ENCODE results near the gene OASL.
A peak's percentile ranks its signal among the peaks of the same experiment; 100 is the strongest.

The OASL gene

DNA sequence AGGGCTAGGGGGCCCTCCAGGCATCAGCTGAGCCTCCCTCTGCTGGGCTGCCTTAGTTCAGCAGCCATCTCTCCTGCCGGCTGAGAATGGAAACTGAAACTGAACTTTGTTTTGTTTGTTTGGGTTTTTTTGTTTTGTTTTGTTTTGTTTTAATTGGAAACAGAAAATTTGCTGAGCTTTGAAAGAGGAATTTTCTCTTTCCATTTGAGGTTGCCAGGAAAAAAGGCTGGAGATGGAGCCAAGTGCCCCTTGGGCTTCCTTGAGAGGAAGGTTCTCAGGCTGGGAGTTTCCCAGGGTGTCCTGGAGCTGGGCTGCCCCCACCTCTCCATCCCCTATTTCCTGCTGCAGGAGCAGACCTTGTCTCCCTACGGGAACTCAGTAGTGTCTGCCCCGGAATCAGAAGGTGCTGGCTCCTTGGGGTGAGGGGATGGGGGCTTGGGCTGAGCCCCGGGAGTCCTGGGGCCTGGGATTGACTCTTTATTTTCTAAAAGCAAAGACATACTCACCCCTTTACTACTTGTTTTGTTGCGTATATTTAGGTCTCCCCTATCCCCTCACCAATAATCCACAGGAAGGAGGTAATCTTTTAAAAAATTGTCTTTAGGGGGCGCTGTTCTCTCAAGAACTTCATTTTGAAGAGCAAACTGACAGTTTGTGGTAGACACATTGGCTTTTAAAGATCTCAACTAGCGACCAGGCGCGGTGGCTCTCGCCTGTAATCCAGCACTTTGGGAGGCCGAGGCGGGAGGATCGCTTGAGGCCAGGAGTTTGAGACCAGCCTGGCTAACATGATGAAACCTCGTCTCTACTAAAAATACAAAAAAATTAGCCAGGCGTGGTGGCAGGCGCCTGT is 21.3 kb upstream of the OASL start:
- no peak overlapping the region for H3K4me3 ChIP-seq (IDR thresholded peaks at IDR 0.05; ENCODE audit: insufficient read depth, low read depth, low read length)
- peak overlapping the region; percentile 79 for H3K9ac ChIP-seq
- no peaks in the 10 kb centered on the region for H3K36me3 ChIP-seq (ENCODE audit: insufficient read depth)
- H3K27me3 ChIP-seq (ENCODE audit: insufficient read depth, low read depth), result no peaks in the 10 kb centered on the region
- peak overlapping the region; percentile 95 for H3K27ac ChIP-seq
- peak overlapping the region; percentile 97 for H2AFZ ChIP-seq (ENCODE audit: low read depth)
- peak overlapping the region; percentile 93 for H3K4me2 ChIP-seq
- TF ChIP-seq, protein P1, sequence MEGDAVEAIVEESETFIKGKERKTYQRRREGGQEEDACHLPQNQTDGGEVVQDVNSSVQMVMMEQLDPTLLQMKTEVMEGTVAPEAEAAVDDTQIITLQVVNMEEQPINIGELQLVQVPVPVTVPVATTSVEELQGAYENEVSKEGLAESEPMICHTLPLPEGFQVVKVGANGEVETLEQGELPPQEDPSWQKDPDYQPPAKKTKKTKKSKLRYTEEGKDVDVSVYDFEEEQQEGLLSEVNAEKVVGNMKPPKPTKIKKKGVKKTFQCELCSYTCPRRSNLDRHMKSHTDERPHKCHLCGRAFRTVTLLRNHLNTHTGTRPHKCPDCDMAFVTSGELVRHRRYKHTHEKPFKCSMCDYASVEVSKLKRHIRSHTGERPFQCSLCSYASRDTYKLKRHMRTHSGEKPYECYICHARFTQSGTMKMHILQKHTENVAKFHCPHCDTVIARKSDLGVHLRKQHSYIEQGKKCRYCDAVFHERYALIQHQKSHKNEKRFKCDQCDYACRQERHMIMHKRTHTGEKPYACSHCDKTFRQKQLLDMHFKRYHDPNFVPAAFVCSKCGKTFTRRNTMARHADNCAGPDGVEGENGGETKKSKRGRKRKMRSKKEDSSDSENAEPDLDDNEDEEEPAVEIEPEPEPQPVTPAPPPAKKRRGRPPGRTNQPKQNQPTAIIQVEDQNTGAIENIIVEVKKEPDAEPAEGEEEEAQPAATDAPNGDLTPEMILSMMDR (conservative IDR thresholded peaks at IDR 0.05; ENCODE audit: low read depth, low read length), result peak; percentile 66
- peaks cover 24% of the 10 kb centered on the region for H3K4me1 ChIP-seq (ENCODE audit: low read depth, poor library complexity, severe bottlenecking)
- H3K79me2 ChIP-seq (ENCODE audit: insufficient read depth, low read depth), result no peaks in the 10 kb centered on the region
- H4K20me1 ChIP-seq (ENCODE audit: insufficient read depth), result no peaks in the 10 kb centered on the region

DNA sequence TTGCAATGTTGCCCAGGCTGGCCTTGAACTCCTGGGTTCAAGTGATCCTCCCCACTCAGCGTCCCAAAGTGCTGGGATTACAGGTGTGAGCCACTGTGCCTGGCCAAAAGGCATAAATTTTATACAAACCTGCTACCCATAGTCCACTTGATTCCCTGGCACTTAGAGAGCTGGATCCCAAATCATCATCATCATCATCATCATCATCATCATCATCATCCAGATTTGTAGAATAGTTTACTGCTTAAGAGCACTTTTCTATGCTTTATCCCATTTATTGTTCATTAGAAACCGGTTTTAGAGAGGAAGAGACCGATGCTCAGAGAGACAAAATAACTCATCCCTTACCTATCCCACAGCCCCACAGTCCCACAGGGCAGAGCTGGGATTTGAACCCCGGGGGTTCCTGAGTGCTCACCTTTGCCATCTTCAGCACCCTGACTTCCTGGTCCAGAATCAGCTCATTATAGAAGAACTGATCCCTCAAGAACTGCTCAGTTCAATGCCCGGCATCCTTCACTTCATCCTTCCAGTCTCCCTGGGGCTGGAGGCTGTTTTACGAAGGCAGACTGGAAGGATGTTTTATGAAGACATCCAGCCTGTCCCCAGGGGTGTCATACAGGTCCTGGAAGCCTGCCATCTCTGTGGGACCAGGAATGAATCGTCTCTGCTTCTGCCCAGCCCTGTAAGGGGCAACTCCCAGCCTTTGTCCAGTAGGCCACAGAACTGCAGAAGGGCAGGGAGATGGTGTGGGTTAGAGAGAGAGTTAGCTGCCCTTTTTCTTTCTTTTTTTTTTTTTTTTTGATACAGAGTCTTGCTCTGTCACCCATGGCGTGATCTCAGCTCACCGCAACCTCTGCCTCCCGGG is 20.2 kb upstream of the OASL start:
- Histone ChIP-seq H3K36me3 (ENCODE audit: insufficient read depth) (no peaks in the 10 kb centered on the region), H3K4me3 (IDR thresholded peaks at IDR 0.05; ENCODE audit: insufficient read depth, low read depth, low read length) (no peak overlapping the region), H3K4me1 (ENCODE audit: low read depth, poor library complexity, severe bottlenecking) (peaks cover 24% of the 10 kb centered on the region), H2AFZ (ENCODE audit: low read depth) (peak overlapping the region; percentile 97; the same call in 1 of the 2 replicates), H3K27ac (peak overlapping the region; percentile 95), H3K4me2 (peak overlapping the region; percentile 93), H4K20me1 (ENCODE audit: insufficient read depth) (no peaks in the 10 kb centered on the region), H3K9ac (peak overlapping the region; percentile 79; the same call in 1 of the 2 replicates), H3K27me3 (ENCODE audit: insufficient read depth, low read depth) (no peaks in the 10 kb centered on the region), H3K79me2 (ENCODE audit: insufficient read depth, low read depth) (no peaks in the 10 kb centered on the region)
- TF ChIP-seq, protein P1 (conservative IDR thresholded peaks at IDR 0.05; ENCODE audit: low read depth, low read length), result no peak

DNA sequence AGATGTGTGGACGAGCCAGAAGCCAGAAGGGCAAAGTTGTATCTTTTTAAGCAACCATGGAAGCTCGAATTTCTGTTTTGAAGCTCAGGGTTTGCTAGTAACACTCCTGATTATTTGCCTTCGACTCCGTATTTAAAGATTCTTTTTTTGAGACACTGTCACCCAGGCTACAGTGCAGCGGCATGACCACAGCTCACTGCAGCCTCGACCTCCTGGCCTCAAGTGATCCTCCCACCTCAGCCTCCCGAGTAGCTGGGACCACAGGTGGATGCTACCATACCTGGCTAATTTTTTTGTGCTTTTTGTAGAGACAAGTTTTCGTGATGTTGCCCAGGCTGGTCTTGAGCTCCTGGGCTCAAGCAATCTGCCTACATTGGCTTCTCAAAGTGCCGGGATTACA is 18.7 kb upstream of the OASL start:
- no peaks in the 10 kb centered on the region for H3K36me3 ChIP-seq (ENCODE audit: insufficient read depth)
- peaks cover 24% of the 10 kb centered on the region for H3K4me1 ChIP-seq (ENCODE audit: low read depth, poor library complexity, severe bottlenecking)
- H3K27me3 ChIP-seq (ENCODE audit: insufficient read depth, low read depth), result no peaks in the 10 kb centered on the region
- H3K4me3 ChIP-seq (IDR thresholded peaks at IDR 0.05; ENCODE audit: insufficient read depth, low read depth, low read length), result no peak overlapping the region
- no peaks in the 10 kb centered on the region for H3K79me2 ChIP-seq (ENCODE audit: insufficient read depth, low read depth)
- no peak overlapping the region for H3K27ac ChIP-seq
- H2AFZ ChIP-seq (ENCODE audit: low read depth), result no peak overlapping the region
- H4K20me1 ChIP-seq (ENCODE audit: insufficient read depth), result no peaks in the 10 kb centered on the region
- TF ChIP-seq, protein P1 (conservative IDR thresholded peaks at IDR 0.05; ENCODE audit: low read depth, low read length), result no peak
- H3K9ac ChIP-seq, result no peak overlapping the region
- H3K4me2 ChIP-seq, result no peak overlapping the region

DNA sequence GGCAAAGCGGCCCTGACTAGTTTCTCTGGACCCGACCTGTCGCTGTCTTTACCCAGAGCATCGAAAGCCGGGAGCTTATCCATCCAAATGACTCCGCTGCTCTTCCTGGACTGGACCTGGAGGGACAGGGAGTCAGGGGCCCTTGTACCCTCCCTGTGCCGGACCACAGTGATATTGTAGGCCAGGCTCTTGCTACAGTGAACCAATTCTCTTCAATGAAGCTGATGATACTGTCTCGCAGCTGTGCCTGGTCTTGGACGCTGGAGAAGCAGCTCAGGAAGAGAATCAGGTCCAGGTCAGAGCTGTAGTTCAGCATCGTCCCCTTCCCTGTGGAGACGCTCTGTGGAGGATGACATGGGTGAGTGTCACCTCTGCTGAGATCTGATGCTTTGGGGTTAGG is 14.7 kb upstream of the OASL start:
- H3K27me3 ChIP-seq (ENCODE audit: insufficient read depth, low read depth), result no peaks in the 10 kb centered on the region
- no peak overlapping the region for H2AFZ ChIP-seq (ENCODE audit: low read depth)
- no peaks in the 10 kb centered on the region for H3K79me2 ChIP-seq (ENCODE audit: insufficient read depth, low read depth)
- no peak overlapping the region for H3K9ac ChIP-seq
- TF ChIP-seq, protein P1 (conservative IDR thresholded peaks at IDR 0.05; ENCODE audit: low read depth, low read length), result no peak
- H3K4me2 ChIP-seq, result no peak overlapping the region
- H4K20me1 ChIP-seq (ENCODE audit: insufficient read depth), result no peaks in the 10 kb centered on the region
- no peak overlapping the region for H3K4me3 ChIP-seq (IDR thresholded peaks at IDR 0.05; ENCODE audit: insufficient read depth, low read depth, low read length)
- no peaks in the 10 kb centered on the region for H3K36me3 ChIP-seq (ENCODE audit: insufficient read depth)
- H3K4me1 ChIP-seq (ENCODE audit: low read depth, poor library complexity, severe bottlenecking), result peaks cover 8% of the 10 kb centered on the region
- H3K27ac ChIP-seq, result no peak overlapping the region

Data from KMS-11 (cell line).